ENCODE data around the gene ARMC7.
A peak's percentile ranks its signal among the peaks of the same experiment; 100 is the strongest.
"Not testable (repeated sequence)": the region's sequence is repeated elsewhere in the genome, so short reads cannot be mapped to it uniquely, and the experiment has no call there.

The ARMC7 gene

DNA sequence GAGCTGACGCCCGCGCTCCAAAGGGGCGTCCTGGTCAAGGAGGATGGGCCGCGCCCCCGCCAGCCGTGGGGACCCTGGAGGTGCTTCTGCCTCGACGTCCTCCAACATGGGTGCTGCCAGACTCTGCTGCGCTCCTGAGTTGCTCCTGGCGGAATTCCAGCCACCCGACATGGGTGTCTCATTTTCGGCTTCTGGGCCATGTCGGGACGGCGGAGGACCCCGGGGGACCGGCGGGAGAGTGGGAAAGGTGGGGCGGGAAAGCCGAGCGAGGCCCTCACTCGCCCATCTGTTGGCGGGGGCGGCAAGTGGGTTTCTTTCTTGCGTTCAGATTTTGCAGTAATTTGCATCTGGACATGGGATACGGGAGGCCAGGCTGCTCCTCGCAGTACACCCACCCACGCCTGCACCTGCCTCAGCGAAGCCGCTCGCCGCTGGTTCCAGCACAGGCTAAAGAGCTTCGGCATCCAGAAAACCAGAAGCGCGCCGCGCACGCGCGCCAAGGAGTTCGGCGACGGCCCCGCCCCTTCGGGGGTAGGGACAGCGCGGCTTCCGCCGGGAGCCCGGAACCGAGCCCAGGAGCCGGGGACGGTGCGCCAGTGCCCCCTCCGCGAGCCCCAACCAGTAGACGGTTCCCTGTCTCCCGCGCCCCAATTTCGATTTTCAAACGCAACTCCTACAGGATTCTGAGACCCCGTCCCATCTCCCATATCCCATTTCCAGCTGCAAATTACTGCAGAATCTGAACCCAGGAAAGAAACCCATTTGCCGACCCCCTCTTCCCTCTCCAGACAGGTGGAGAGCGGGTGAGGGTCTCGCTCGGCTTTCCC, at the start of gene ARMC7:
ARMC7 (plus strand) TSS at position 563 of the 827 bp plus-strand sequence. CDS start 320 bp downstream, outside the sequence.
- DNase-seq (ENCODE audit: low read depth in 2 of 2, low spot score in 1 of 2): peak; percentile 69 to 82

DNA sequence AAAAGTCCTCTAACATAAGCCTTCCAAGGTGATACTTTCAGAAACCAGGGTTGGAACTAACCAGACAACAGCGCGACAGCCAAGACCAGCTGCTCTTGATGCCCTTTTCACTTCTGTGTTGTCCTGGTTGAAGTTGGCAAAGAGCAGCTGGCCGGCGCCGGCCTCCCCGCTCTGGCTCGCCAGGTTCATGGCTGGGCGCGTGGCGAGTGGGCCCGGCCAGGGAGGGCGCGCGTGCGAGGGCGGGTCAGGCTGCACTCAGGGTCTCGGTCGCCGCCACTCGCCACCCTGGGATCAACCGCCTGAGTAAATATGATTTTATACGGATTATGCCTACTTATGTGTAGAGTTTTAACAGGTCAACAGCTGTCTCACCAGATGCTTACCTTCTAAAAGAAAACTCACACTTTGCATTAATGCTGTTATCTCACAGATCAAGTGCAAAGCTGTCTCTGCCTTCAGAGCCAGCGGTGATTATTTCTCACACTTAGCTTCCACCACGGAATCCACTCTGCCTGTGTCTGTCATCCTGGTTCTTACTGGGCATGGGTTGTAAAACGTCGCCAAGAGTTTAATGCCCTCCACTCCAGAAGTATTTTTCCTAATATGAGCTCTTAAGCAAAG, 49.2 kb upstream of the ARMC7 start:
- DNase-seq (ENCODE audit: low read depth in 2 of 2, low spot score in 1 of 2): no peak

GRCh38 chr17:75061055-75061438, 48.7 kb upstream of the ARMC7 start:
- no peak for DNase-seq (ENCODE audit: low read depth in 2 of 2, low spot score in 1 of 2)

DNA sequence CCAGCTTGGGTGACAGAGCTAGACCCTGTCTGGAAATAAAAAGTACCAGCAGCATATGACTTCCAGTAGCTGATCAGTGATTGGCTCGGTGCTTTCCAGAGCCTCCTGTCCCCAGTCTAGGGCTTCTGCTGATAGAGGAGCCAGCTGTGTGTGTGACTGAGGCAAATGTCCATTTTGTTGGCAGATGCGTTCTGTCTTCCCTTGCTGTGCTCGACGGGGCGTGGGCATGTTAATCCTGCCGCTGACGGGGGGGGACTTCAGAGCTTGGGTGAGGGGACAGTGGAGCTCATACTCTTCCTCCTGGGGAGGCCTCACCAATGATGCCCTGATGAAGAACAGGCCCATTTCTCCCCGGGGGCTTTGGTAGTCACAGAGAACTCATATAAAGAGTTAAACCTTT, 48.2 kb upstream of the ARMC7 start:
- no peak for DNase-seq (ENCODE audit: low read depth in 2 of 2, low spot score in 1 of 2)

DNA sequence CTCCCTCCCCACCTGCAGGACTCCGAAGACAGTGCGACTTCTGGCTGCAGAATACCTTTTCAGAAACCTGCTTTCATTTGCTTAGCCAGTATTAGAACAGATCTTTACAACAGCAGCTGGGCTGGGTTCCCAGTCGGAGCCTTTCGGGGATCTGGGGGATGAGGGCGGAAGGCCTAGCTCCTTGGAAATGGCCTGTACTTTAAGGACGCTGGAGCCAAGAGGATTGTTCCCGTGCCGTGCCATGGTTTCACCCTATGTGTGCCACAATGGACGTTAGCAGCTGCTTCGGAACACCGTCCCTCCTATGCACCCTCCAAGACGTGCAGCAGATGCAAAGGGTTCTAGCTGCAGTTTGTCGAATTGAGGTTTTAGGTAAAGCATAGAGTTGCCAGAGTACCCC, 46.6 kb upstream of the ARMC7 start:
- DNase-seq (ENCODE audit: low read depth in 2 of 2, low spot score in 1 of 2): no peak

DNA sequence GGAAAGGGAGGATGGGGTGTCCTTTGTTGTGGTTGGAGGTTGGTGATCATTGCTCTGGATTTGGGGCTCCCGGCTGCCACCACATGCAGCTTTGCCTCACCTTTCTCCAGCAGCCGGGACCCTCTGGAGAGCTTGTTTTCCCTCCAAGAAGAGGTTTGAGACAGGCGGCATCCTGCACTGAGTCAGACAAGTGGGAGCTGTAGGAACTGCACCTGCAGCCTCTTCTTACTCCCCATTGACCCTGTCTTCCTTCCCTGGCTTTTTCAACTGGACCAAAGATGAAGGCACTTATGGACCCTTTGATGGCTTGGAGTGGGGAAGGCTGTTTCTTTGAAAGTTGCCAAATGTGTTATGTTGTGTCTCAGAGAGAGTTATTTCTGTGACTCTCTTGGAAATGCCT, 46.1 kb upstream of the ARMC7 start:
- no peak for DNase-seq (ENCODE audit: low read depth in 2 of 2, low spot score in 1 of 2)

DNA sequence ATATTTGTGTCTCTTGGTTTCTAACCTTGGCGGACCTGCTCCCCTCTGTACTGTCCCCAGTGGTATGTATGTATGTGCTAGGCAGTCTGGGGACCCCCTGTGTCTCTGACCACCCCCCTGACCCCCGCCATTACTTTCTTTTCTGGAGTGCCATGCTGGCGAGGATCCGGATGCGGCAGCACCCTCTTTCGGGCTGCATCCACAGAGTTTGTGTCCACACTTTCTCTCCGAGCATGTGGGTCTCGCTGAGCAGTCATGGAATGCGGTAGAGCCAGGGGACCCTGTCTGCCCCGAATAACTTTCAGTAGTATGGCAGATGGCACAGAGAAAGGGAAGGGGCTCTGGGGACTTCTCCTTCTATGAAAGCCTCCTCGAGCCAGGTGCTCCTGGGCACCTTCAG, 45.7 kb upstream of the ARMC7 start:
- no peak for DNase-seq (ENCODE audit: low read depth in 2 of 2, low spot score in 1 of 2)

DNA sequence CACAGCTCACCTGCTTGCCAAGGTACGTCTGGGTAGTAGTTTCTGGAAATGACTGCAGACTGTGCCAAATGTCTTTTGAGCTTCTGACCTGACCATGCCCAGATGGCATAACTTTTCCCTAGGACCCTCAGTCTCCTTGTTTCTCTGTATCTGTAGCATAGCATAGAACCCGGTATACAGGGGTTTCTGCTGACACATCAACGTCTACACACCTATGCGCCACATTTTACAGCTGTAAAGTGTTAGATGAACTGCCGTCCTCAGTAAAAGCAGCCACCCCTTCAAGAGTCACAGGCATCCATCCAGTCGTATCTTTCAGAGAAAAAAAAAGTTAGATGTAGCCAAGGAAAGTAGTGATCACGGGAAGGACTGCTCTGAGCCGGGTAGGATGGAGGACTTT, 45.3 kb upstream of the ARMC7 start:
- no peak for DNase-seq (ENCODE audit: low read depth in 2 of 2, low spot score in 1 of 2)

DNA sequence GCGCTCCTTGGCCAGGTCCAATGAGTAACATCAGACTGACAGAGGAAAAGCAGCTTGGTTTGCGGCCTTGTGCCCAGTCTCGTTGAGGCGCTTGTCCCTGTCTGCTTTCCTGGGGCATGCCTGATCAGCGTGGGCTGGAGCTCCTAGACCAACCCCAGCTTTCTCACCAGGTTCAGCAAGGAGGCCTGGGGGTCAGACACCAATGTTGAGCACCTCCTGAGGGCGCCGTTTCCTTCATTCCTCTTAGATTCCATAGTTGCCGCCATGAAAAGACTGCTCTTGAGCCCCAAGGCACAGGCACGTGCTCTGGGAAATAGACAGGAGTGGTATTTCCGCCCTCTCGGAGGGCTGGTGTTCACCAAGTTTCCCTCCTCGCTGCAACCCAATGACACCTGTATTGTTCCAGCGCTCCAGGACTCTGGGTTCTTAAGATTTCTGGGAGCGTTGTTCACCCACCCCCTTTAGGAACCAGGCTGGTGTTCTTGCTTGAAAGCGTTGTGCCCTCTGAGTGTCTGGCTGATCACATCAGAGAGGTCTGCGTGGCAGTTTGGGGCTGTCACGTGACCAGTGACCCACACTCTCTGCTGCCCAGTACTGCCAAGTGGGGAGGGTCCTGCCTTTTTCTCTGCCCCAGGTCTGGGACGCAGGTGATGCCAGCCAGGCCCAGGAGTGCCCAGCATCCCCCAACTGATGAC, 44.8 kb upstream of the ARMC7 start:
- no peak for DNase-seq (ENCODE audit: low read depth in 2 of 2, low spot score in 1 of 2)

DNA sequence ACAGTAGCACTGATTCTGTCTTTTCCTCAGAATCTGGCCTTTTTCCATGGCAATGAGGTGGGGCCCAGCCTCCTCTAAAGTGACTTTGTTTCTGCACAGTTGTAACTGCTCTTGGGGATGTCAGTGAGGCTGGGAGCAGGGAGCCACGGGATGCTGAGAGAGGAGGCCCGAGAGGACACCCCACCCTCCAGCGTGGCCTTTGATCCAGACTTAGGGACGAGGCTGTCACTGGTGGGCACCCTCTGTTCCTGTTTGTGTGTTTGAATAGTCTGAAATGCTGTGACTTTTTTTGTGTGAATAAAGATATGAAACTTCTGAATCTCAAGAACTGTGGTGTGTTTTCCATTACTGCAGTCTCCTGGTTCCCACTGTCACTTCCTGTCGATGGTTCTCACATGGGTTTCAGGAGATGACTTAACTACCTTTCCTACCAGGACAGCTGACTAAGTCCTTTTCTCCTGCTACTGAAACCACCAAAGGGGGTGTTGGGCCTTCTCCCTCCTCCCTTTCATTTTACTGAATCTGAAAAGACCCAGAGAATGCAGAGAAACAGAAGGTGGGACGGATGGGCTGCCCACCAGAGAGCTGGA, 44.1 kb upstream of the ARMC7 start:
- DNase-seq (ENCODE audit: low read depth in 2 of 2, low spot score in 1 of 2): no peak

- no peak for DNase-seq (ENCODE audit: low read depth in 2 of 2, low spot score in 1 of 2)
Measured at GRCh38 chr17:75067856-75068255, 41.9 kb upstream of the ARMC7 start.

- DNase-seq (ENCODE audit: low read depth in 2 of 2, low spot score in 1 of 2): no peak
Measured at GRCh38 chr17:75068750-75069149, 41.0 kb upstream of the ARMC7 start.

DNA sequence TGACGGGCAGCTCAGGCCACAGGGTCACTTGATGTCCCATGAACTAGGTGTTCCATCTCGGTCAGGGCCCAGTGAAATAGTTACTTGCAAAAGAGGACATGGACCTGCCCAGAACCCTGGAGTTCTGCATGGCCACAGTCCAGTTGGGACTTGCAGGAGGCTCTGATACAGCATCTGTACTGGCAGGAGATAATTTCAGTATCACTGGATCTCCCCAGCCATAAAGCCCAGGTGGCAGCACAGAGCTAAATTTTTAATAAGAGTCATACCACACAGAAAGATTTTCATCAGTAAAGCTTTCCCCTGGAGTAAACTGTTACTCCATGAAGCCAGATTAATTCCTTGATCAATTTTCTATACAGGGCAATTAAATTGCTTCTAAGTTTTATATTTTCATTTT, 40.0 kb upstream of the ARMC7 start:
- no peak for DNase-seq (ENCODE audit: low read depth in 2 of 2, low spot score in 1 of 2)

GRCh38 chr17:75071478-75072271, 38.1 kb upstream of the ARMC7 start:
- DNase-seq (ENCODE audit: low read depth in 2 of 2, low spot score in 1 of 2): not testable (repeated sequence)

GRCh38 chr17:75072909-75073308, 36.9 kb upstream of the ARMC7 start:
- DNase-seq (ENCODE audit: low read depth in 2 of 2, low spot score in 1 of 2): not testable (repeated sequence)

- DNase-seq (ENCODE audit: low read depth in 2 of 2, low spot score in 1 of 2): no peak
Measured at GRCh38 chr17:75073618-75074047, 36.1 kb upstream of the ARMC7 start.

DNA sequence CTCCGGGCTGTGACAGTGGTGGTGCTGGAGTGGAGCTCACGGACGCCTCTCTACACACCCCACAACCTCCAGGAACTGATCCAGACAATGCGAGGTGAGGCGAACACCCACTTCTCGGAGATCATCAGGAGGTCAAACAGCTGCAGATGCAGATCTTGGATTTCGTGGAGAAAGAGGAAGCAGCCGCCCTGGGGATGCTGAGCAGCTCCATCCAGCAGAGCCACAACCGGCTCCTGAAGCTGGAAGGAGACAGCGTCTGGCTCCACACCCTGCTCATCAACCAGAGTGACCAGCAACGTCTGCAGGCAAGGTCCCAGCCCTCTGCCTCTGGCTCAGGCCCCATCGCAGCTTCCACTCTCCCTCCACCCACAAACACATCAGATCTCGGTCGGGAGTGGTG, 35.2 kb upstream of the ARMC7 start:
- DNase-seq (ENCODE audit: low read depth in 2 of 2, low spot score in 1 of 2): no peak

DNA sequence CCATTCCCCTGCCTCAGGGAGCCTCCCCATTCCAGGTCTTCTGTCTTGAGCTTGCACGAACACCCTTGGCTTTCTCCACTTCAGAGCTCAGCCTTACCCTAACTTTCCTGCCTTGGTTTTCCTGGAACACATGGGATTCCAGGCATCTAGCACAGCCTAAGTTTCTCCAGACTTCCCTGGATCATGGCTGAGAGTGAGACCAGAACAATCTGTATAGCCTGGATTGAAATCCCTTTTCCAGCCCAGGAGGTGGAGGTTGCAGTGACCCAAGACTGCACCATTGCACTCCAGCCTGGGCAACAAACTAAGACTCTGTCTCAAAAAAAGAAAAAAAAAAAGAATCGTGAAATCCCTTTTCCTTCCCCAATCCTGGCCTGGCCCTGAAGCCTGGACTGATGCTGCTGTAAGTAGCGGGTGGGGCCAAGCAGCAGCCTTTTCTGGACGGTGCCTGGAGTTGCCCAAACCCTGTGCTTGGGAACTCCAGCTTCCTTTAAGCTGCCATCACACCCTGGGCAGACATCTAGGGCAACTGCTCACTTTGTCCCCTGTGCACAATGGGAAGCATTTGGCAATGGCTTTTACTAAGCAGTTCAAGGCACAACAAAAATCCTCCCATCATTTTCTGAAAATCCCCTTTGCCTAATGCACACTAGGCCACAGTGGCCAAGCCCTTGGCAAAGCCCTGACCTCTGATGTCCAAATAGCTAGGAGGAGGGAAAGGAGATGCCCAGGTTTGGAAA, 34.0 kb upstream of the ARMC7 start:
- DNase-seq (ENCODE audit: low read depth in 2 of 2, low spot score in 1 of 2): no peak

- no peak for DNase-seq (ENCODE audit: low read depth in 2 of 2, low spot score in 1 of 2)
Measured at GRCh38 chr17:75077072-75077495, 32.7 kb upstream of the ARMC7 start.

All from stimulated activated CD8-positive, alpha-beta memory T cell treated with anti-CD3 and anti-CD28 coated beads, Interleukin-4, amount 100 ng/mL, for 4 hours (primary cell).